ENCODE measurements around the gene SPACA9. TPM values are rescaled to one million over a fixed set of nuclear protein-coding genes. Genes with fewer than 3 reads are reported as not detected.

The SPACA9 gene
- total RNA-seq, 1 donor from 2014 or later, result 1.2 TPM

DNA sequence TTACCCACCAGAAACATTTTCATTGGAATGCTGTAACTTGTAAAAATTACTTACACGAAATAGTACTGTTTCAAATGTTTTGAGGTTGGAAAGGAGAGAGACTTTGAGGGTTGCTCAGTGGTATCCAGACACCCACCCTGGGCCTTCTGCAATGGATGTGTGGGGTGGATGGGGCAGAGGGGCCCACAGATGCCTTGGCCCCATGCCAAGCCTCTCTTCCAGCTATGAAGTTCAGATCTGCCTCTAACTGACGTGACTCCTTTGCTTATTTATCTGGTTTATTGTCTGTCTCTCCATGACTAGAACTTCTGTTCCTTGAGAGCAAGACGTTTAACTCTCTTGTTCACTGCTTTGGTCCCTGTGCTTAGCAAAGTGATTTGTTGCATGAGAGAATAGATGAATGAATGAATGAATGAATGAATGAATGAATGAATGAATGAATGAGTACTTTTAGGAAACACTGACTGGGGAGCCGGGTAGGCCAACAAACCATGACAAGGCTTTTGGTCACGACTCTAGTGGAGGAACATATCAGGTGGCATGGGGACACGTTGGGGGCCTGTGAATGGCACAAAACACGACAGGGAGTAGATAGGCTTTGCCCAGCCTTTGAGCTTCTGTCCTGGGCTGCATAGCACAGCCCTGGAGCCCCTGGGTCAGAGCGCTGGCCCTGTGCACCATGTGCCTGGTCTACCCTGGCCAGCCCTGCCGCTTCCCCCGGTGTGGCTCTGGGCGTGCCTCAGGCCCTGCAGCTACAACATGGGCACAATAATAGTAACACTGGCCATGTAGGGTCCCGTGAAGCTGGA is 32.4 kb upstream of the SPACA9 start:
- no peak for DNase-seq
- CTCF ChIA-PET, result interaction anchor here (1.7 to 1.9 kb wide), 2 partner anchors 53 to 56 kb away, joined by 3 to 6 read pairs; no protein-coding TSS in a partner anchor
- Mint-ChIP-seq H3K36me3 (ENCODE audit: low read depth) (no peaks in the 10 kb centered on the region), H3K4me1 (peaks cover 28% of the 10 kb centered on the region), H3K4me3 (no peak overlapping the region), H3K27me3 (no peaks in the 10 kb centered on the region), H3K27ac (no peak overlapping the region), H3K9me3 (no peaks in the 10 kb centered on the region)
- TF ChIP-seq, protein P1, sequence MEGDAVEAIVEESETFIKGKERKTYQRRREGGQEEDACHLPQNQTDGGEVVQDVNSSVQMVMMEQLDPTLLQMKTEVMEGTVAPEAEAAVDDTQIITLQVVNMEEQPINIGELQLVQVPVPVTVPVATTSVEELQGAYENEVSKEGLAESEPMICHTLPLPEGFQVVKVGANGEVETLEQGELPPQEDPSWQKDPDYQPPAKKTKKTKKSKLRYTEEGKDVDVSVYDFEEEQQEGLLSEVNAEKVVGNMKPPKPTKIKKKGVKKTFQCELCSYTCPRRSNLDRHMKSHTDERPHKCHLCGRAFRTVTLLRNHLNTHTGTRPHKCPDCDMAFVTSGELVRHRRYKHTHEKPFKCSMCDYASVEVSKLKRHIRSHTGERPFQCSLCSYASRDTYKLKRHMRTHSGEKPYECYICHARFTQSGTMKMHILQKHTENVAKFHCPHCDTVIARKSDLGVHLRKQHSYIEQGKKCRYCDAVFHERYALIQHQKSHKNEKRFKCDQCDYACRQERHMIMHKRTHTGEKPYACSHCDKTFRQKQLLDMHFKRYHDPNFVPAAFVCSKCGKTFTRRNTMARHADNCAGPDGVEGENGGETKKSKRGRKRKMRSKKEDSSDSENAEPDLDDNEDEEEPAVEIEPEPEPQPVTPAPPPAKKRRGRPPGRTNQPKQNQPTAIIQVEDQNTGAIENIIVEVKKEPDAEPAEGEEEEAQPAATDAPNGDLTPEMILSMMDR (IDR thresholded peaks at IDR 0.05), result no peak
- POLR2A ChIA-PET, result no interaction called here
- intact Hi-C loops (cut with micrococcal nuclease), result no loop called here
- no peak for ATAC-seq (ENCODE audit: low read depth)

DNA sequence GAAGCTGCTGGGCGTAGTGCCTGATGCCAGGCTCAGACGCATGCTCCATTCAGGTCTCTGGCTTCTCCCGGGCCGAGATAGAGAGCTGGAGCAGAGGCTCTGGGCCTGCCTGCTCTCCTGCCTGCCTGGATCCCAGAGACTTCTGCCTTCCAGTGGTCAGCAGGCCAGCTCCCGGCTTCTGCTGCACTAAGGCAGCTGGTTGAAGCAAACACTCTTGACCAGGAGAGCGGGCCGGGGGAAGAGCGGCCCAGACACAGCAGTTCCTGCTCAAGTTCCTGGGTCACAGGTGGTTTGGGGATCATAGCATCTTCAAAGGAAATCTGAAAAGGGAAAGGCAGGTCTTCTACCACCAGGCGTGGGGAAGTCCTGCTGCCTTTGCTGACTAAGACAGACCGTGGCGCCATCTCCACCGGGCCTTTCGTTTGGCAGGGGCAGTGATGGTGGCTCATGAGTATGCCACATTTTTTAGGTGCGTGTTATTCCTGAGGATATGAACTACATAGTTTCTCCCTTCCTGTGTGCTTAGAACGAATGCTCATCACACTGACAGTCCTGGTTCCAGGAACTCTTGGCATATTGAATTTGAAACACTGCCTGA is 31.7 kb upstream of the SPACA9 start:
- Mint-ChIP-seq H3K27ac (no peak overlapping the region), H3K9me3 (no peaks in the 10 kb centered on the region), H3K36me3 (ENCODE audit: low read depth) (no peaks in the 10 kb centered on the region), H3K27me3 (no peaks in the 10 kb centered on the region), H3K4me3 (no peak overlapping the region), H3K4me1 (peaks cover 31% of the 10 kb centered on the region)
- intact Hi-C loops (cut with micrococcal nuclease), result no loop called here
- POLR2A ChIA-PET, result interaction anchor here (1.0 kb wide), 1 partner anchor 69 kb away, joined by 3 read pairs; no protein-coding TSS in a partner anchor
- TF ChIP-seq, protein P1 (IDR thresholded peaks at IDR 0.05), result no peak
- CTCF ChIA-PET, result interaction anchor here (1.7 to 1.9 kb wide), 2 partner anchors 53 to 56 kb away, joined by 3 to 6 read pairs; no protein-coding TSS in a partner anchor
- ATAC-seq (ENCODE audit: low read depth), result no peak
- DNase-seq, result no peak

DNA sequence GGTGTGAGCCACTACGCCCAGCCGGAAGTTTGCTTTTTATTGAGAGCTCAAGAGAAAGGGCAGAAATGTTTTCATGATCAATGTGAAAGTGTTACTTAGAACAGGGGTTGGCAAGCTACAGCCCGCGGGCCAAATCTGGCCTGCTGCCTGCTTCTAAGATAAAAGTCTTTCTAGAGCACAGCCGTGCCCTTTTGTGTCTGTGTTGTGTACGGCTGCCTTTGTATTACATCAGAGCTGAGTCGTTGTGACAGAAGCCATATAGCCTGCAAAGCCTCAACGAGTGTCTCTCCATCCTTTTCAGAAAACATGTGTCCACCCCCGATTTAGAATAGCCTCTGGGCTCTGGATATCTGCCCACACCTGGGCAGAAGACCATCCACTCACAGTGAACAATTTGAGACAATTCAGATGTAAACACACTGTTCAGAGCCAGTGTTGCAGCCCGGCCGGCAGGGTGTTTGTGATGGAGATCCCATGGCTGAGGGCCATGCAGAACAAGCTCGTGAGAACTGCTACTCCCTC is 29.5 kb upstream of the SPACA9 start:
- ChIA-PET POLR2A (interaction anchor here (0.9 to 1.4 kb wide), 4 partner anchors 40 to 96 kb away, joined by 3 to 12 read pairs (median 4); no protein-coding TSS in a partner anchor), CTCF (interaction anchor here (0.6 to 4.5 kb wide), 10 partner anchors 9 to 682 kb away, joined by 3 to 37 read pairs (median 4); partner anchors contain the start of gene SPACA9)
- Mint-ChIP-seq H3K9me3 (no peaks in the 10 kb centered on the region), H3K27ac (peak overlapping the region; percentile 75), H3K4me1 (peaks cover 32% of the 10 kb centered on the region), H3K27me3 (no peaks in the 10 kb centered on the region), H3K36me3 (ENCODE audit: low read depth) (no peaks in the 10 kb centered on the region), H3K4me3 (peak overlapping the region; percentile 68)
- TF ChIP-seq, protein P1 (IDR thresholded peaks at IDR 0.05), result no peak
- no peak for ATAC-seq (ENCODE audit: low read depth)
- no peak for DNase-seq
- intact Hi-C loops (cut with micrococcal nuclease), result no loop called here

DNA sequence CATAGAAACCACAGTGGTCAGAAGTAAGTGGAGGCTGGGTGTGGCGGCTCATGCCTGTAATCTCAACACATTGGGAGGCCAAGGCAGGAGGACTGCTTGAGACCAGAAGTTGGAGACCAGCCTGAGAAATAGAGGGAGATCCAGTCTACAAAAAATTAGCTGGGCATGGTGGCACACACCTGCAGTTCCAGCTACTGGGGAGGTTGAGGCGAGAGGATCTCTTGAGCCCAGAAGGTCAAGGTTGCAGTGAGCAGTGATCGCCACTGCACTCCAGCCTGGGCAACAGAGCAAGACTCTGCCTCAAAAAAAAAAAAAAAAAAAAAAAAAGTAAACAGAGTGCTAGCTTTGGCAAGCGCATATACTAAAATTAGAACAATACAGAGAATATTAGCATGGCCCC is 25.2 kb upstream of the SPACA9 start:
- Mint-ChIP-seq H3K27ac (no peak overlapping the region), H3K9me3 (no peaks in the 10 kb centered on the region), H3K4me3 (no peak overlapping the region), H3K36me3 (ENCODE audit: low read depth) (no peaks in the 10 kb centered on the region), H3K4me1 (peaks cover 39% of the 10 kb centered on the region), H3K27me3 (no peaks in the 10 kb centered on the region)
- ATAC-seq (ENCODE audit: low read depth) (no peak), DNase-seq (no peak)
- TF ChIP-seq, protein P1 (IDR thresholded peaks at IDR 0.05), result no peak
- intact Hi-C loops (cut with micrococcal nuclease), result no loop called here
- CTCF ChIA-PET, result interaction anchor here (1.0 to 1.3 kb wide), 2 partner anchors 46 to 48 kb away, joined by 3 read pairs; no protein-coding TSS in a partner anchor
- POLR2A ChIA-PET, result interaction anchor here (0.5 kb wide), 1 partner anchor 88 kb away, joined by 8 read pairs; no protein-coding TSS in a partner anchor

Measured in activated B cell treated with CpG ODN at 0.5 μM for 24 hours (primary cell).